Lung (tissue), 12 donors: Measurements from ENCODE around the gene RGS17. TPM values are rescaled to one million over a fixed set of nuclear protein-coding genes. Genes with fewer than 3 reads are reported as not detected.

ENCODE experiments used
- ATAC-seq: fragments of 200-7000 bp; cut with Tn5 transposase; one replicate; pipeline ENCODE4 v1.9.1; 2020; ENCODE audit warnings: moderate number of reproducible peaks; ENCODE audit not compliant: insufficient read depth, low FRiP score
- DNase-seq, 3 donors: peaks; one replicate each; pipeline ENCODE4 v3.0.0-alpha.2; 2013 to 2017
- H3K27ac ChIP-seq, 2 donors: one replicate each; pipeline ENCODE4 v1.5.1; 2013; ENCODE audit warnings: mild to moderate bottlenecking in 2 of 2, moderate library complexity in 2 of 2, control low read depth in 1 of 2, inconsistent platforms in 1 of 2, low read depth in 1 of 2, low read length in 1 of 2
- H3K27me3 ChIP-seq, 3 donors: one replicate each; pipeline ENCODE4 v1.5.1; 2013; ENCODE audit warnings: low read length in 2 of 3; ENCODE audit not compliant: control insufficient read depth in 3 of 3, insufficient read depth in 3 of 3
- H3K36me3 ChIP-seq, 4 donors: one replicate each; pipeline ENCODE4 v1.5.1; 2013; ENCODE audit warnings: low read length in 4 of 4, mild to moderate bottlenecking in 1 of 4, moderate library complexity in 1 of 4; ENCODE audit not compliant: control insufficient read depth in 4 of 4, insufficient read depth in 4 of 4
- H3K4me1 ChIP-seq, 5 donors: one replicate each; pipeline ENCODE4 v1.5.1; 2013; ENCODE audit warnings: low read length in 5 of 5, mild to moderate bottlenecking in 2 of 5, moderate library complexity in 1 of 5; ENCODE audit not compliant: control insufficient read depth in 5 of 5, insufficient read depth in 5 of 5
- H3K4me3 ChIP-seq: one replicate; pipeline ENCODE4 v1.5.1; 2013; ENCODE audit warnings: mild to moderate bottlenecking, control low read depth, moderate library complexity
- H3K9ac ChIP-seq, 2 donors: one replicate each; pipeline ENCODE4 v1.5.1; 2013; ENCODE audit warnings: low read length in 2 of 2, control low read depth in 1 of 2; ENCODE audit not compliant: insufficient read depth in 1 of 2
- H3K9me3 ChIP-seq, 4 donors: one replicate each; pipeline ENCODE4 v1.5.1; 2013; ENCODE audit warnings: low read length in 3 of 4, mild to moderate bottlenecking in 1 of 4, moderate library complexity in 1 of 4; ENCODE audit not compliant: control insufficient read depth in 4 of 4, insufficient read depth in 3 of 4
- WGBS, 2 donors: extraction: QIAGEN DNeasy Blood & Tissue Kit; methylation state at CpG; one replicate each; pipeline ENCODE4 v1.1.7; 2013; 5-methylcytosine and 5-hydroxymethylcytosine counted together
- polyA plus RNA-seq, 2 donors: library from polyadenylated mRNA; stranded (reverse); fragments of 200-250 nt; gene quantifications; one replicate each; pipeline ENCODE4 v1.2.1, GENCODE V29; 2013
- total RNA-seq, 2 donors: library from RNA; depleted of rRNA in 1 of 2; stranded (reverse); fragments of >200 nt in 1 of 2; gene quantifications; one replicate each; pipeline ENCODE4 v1.2.1, GENCODE V29; 2014 to 2021
- TF ChIP-seq, protein P1 (sequence below): IDR thresholded peaks from 2 replicates; pipeline ENCODE4 v1.5.1; 2012; ENCODE audit warnings: mild to moderate bottlenecking; ENCODE audit errors: control extremely low read depth, extremely low read depth
- donor health status: control.
- donor health status: control.
- donor health status: Bipolar disorder and iron deficiency.
- donor health status: healthy.
- donor health status: DM: yes; HTN: yes; CAD: no.

The RGS17 gene
- total and polyA plus RNA-seq, 4 donors: 0.17 to 1.7 (median 0.41) TPM

DNA sequence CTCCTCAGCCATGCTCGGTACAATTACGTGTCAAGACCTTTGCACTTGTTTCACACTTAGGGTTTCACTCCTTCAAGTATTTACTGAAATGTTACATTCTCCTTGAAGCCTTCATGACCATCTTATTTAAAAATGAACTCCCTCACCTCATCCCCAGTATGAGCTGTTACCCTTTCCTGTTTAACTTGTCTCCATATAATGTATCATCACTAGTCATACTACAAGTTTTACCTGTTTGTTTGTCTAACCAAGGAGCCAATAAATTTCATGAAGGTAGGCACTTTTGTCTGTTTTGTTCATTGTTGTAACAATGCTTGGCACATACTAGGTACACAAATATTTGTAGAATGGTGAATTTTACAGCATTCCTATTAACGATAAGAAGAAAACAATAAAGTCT, 82.5 kb downstream of the RGS17 start:
- no peak overlapping the region for H3K9ac ChIP-seq
- TF ChIP-seq, protein P1, sequence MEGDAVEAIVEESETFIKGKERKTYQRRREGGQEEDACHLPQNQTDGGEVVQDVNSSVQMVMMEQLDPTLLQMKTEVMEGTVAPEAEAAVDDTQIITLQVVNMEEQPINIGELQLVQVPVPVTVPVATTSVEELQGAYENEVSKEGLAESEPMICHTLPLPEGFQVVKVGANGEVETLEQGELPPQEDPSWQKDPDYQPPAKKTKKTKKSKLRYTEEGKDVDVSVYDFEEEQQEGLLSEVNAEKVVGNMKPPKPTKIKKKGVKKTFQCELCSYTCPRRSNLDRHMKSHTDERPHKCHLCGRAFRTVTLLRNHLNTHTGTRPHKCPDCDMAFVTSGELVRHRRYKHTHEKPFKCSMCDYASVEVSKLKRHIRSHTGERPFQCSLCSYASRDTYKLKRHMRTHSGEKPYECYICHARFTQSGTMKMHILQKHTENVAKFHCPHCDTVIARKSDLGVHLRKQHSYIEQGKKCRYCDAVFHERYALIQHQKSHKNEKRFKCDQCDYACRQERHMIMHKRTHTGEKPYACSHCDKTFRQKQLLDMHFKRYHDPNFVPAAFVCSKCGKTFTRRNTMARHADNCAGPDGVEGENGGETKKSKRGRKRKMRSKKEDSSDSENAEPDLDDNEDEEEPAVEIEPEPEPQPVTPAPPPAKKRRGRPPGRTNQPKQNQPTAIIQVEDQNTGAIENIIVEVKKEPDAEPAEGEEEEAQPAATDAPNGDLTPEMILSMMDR: no peak
- H3K36me3 ChIP-seq: no peaks in the 10 kb centered on the region
- H3K4me3 ChIP-seq: no peak overlapping the region
- H3K27ac ChIP-seq: no peak overlapping the region
- H3K9me3 ChIP-seq: peaks cover 0 to 5% (median 0%) of the 10 kb centered on the region in 4 donors
- H3K4me1 ChIP-seq: no peaks in the 10 kb centered on the region
- ATAC-seq: no peak
- no peak for DNase-seq
- WGBS, 2 donors: 88 to 94% methylated on average over 3 of the region's 3 CpGs
- no peaks in the 10 kb centered on the region for H3K27me3 ChIP-seq

DNA sequence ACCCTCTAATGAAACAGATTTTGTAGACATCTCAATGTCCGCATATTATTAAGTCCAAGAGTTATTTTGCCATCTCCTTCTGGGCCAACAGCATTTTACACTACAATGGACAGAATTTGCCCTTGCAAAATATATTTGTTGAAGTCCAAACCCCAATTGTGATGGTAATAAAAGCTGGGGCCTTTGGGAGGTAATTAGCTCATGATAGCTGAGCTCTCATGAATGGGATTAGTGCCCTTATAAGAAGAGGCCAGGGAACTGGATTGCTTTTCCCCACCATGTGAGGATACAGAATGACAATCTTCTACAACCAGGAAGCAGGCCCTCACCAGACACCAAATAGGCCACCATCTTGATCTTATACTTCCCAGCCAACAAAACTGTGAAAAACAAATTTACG, 83.7 kb downstream of the RGS17 start:
- DNase-seq: no peak
- H3K4me3 ChIP-seq: no peak overlapping the region
- TF ChIP-seq, protein P1: no peak
- no peaks in the 10 kb centered on the region for H3K36me3 ChIP-seq
- 73 to 96% methylated on average over 2 of the region's 2 CpGs for WGBS, 2 donors
- H3K4me1 ChIP-seq: no peaks in the 10 kb centered on the region
- H3K27me3 ChIP-seq: no peaks in the 10 kb centered on the region
- H3K27ac ChIP-seq: no peak overlapping the region
- no peak overlapping the region for H3K9ac ChIP-seq
- H3K9me3 ChIP-seq: peaks cover 0 to 5% (median 0%) of the 10 kb centered on the region in 4 donors
- no peak for ATAC-seq

DNA sequence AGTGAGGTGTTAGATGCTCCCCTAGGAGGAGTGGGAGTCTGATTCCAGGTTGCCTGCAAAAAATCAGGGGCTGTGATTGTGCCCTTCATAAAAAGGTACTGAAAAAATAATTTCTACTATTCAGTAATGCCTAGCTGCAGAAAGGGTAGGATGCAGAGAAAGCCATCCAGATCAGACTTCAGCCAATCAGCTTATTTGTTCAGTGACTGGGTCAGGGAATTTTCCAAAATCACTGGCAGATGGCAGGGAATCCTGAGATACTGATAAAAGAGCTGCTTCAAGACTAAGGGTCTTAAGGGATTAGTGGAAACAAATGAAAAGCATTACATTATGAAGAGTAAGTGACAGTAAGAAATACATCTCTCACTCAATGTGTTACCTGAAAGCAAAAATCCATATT, 85.8 kb downstream of the RGS17 start:
- no peaks in the 10 kb centered on the region for H3K27me3 ChIP-seq
- DNase-seq (no peak), ATAC-seq (no peak)
- no peak overlapping the region for H3K27ac ChIP-seq
- no peak overlapping the region for H3K4me3 ChIP-seq
- no peaks in the 10 kb centered on the region for H3K36me3 ChIP-seq
- TF ChIP-seq, protein P1: no peak
- H3K4me1 ChIP-seq: no peaks in the 10 kb centered on the region
- no peaks in the 10 kb centered on the region for H3K9me3 ChIP-seq
- H3K9ac ChIP-seq: no peak overlapping the region

DNA sequence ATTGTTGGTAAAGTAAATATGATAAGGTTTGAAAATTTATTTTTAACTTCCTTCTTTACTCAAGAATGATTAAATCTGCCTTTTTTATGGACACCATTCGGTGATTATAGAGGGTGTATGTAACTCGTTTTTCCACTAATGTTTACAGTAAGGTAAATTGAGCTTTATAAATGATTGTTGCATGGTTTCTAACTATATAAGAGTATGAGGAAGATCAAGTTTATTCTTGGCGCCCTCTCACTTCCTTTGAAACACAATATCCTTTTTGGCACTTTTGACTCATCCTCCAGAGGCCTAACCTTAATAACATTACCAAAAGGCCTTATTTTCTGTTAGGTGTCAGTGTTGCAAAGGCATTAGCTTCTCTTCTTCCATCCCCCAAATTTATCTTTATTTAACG, 86.8 kb downstream of the RGS17 start:
- no peaks in the 10 kb centered on the region for H3K4me1 ChIP-seq
- TF ChIP-seq, protein P1: no peak
- DNase-seq (no peak), ATAC-seq (no peak)
- H3K27ac ChIP-seq: no peak overlapping the region
- no peak overlapping the region for H3K9ac ChIP-seq
- no peaks in the 10 kb centered on the region for H3K36me3 ChIP-seq
- H3K9me3 ChIP-seq: no peaks in the 10 kb centered on the region
- whole genome bisulfite sequencing, 2 donors: 67 to 84% methylated on average over 4 of the region's 4 CpGs
- no peak overlapping the region for H3K4me3 ChIP-seq
- no peaks in the 10 kb centered on the region for H3K27me3 ChIP-seq
